NCI-H526 (cell line): ENCODE measurements around the gene ADGRL3.
A peak's percentile ranks its signal among the peaks of the same experiment; 100 is the strongest.

Experiments used
- DNase-seq, 2 experiments: peaks; one replicate each; lab custom pipeline; 2025; lab: John Stamatoyannopoulos, UW

The ADGRL3 gene

GRCh38 chr4:61638591-61638990 is 438.5 kb downstream of the ADGRL3 start:
- no peak for DNase-seq

- DNase-seq: peak; percentile 45 to 75
Measured at GRCh38 chr4:61646746-61647350, 446.7 kb downstream of the ADGRL3 start.

DNA sequence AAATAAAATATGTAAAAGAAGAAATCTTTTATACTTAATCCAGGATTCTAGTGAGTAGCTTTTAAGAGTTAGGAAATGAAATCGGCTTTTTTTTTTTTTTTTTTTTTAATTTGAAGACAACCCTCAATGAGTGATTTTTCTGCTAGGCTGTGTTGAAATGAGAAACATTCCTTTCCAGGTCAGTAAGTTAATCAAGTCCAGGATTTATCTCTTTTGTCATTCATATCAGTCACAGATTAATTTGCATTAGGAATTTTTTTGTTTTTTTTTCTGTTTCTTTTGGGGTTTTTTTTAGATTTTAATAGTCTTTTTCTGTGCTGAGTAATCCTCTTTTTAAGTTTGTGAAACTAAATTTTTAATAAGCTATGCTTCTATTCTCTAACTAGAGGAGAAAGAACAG is 448.1 kb downstream of the ADGRL3 start:
- no peak for DNase-seq

DNA sequence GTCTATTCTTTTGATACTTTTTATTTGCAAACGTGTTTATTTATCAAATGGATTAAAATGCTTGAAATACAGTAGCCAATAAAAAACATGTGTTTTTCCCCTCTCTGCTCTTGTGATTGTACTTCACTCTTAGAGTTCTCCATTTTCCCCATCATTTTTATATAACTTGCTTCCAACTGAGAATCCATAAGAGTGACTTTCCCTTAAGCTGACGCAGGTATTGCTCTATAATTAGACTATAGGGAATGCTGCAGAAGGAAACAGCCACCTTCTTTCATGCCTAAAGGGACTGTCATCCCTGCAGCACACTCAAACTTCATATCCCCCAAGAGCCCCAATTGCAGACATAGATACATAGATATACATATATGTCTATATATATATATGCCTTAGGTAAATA is 456.9 kb downstream of the ADGRL3 start:
- DNase-seq: no peak

- no peak for DNase-seq
Measured at GRCh38 chr4:61661960-61662359, 461.8 kb downstream of the ADGRL3 start.

GRCh38 chr4:61662362-61662761 is 462.2 kb downstream of the ADGRL3 start:
- no peak for DNase-seq

DNA sequence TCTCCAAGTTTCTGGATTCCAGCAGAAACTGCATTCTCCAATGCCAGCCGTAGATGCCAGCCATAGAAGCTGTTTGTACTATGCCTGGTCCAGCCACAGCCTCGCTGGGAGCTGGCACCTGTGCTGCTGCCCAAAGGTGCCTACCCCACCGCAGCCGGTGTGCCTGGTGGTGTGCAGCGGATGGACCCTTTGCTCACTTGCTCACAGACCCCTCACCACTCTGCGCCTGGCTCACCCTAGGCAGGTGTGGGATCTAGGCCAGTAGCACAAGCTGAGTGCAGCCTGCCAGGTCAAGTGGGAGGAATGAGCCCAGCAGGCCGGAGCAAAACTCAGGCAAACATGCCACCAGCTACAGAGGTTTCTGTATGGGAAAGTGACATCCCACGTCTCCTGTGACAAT is 463.2 kb downstream of the ADGRL3 start:
- DNase-seq: no peak

DNA sequence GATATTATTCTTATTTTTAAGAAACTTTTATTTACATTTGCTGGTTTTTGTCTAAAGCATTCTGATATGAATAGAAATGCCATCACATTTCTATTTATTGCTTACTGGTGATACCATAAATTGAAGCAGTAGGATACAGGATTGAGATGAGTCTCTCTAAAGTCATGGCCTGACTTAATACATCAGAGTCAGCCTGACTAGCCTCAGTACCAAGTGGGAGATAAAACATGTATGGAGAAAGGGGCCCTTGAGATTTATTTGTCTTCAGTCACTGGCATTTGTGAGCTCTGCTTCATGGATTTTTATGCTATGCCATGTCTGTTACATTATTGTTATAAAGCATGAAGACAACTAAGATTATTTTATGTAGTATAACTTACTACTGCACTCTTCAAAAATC is 465.5 kb downstream of the ADGRL3 start:
- DNase-seq: no peak

DNA sequence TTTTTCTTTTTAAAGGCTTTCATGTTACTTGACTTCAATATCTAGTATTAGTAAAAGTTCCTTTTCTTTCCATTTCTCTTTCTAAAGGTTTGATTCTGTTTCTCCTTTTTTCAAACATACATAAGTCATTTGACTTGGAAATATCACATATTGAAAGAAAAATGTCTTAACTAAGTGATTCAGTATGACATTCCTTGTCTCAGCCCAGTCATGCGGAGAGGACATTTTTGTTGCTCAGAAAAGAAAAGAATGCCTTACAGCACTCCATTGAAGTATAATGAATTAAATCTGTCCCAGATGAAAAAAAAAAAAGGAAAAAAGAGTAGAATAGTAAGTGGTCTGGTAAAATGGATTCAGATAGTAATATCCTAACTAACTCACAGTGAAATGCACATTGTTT is 466.1 kb downstream of the ADGRL3 start:
- no peak for DNase-seq

- DNase-seq: no peak
Measured at GRCh38 chr4:61671599-61671998, 471.5 kb downstream of the ADGRL3 start.

DNA sequence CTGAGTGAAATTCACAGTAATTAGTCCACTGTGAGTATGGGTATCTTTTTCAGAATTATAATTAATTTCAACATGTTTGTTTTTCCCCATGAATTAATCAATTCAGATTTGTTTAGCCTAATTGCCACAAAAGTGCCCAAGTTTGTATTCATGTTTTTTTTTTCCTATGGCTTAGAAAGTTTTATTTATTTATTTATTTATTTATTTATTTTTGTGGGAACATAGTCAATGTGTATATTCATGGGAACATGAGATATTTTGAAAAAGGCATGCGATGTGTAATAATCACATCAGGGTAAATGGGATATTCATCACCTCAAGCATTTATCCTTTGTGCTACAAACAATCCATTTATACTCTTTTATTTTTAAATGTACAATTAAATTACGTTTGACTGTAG is 475.3 kb downstream of the ADGRL3 start:
- no peak for DNase-seq

- DNase-seq: no peak
Measured at GRCh38 chr4:61678297-61678696, 478.2 kb downstream of the ADGRL3 start.

DNA sequence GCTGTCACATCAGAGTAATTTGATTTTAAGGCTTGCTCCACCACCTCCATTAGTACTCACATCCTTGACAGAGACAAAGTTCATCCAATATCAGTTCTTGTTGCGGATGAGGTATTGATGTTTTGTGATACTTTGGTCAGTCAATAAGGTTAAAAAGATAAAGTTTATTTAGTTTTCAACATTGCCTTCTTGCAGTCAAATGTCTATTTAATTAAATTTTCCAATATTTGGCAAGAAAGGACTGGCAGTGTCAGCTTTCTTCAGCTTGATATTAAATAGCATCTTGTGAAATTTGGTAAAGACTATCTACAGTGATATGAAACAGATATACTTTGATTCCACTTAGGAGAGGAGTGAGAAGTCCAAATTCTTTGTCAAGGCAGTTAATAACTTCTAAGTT is 493.4 kb downstream of the ADGRL3 start:
- no peak for DNase-seq

DNA sequence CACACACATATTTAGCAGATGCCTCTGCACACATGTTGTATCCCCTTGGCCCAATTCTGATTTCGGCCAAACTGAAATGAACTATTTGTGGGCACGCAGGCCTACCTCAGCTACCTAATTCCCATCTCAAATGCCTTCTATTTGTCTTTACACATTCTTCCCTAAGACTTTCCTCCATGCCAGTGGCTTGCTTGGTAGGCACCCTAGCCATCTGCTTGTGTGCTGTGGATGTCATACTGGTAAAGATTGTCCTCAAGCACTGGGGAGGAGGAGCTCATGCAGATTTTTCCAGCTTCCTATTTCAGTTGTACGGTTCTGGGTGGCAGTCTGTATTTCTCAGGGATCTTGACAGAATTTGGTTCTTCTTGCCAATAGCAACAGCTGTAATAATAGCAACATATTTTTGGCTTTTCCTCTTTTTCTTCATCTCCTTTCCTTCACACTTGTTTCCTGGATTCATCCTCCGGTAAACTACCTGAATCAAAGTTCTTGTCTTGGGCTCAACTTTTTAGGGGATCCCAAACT is 514.3 kb downstream of the ADGRL3 start:
- DNase-seq: no peak

DNA sequence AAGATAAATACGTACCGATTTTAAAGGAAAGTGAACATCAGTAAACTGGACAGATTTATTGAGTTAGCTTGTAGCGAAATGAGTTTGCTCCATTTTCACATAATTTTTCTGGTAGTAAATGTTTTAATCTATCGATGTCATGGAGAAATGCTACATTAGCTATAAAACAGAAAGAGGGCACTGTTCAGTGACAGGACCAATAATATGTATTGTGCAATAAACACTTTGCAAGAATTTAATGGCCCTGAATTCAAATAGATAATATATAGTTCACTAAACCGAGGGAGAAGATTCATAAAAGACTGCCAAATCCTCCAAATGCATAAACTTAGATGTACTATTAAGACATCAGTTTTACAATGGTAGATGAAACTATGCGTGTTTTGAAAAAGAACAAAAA is 516.3 kb downstream of the ADGRL3 start:
- no peak for DNase-seq

DNA sequence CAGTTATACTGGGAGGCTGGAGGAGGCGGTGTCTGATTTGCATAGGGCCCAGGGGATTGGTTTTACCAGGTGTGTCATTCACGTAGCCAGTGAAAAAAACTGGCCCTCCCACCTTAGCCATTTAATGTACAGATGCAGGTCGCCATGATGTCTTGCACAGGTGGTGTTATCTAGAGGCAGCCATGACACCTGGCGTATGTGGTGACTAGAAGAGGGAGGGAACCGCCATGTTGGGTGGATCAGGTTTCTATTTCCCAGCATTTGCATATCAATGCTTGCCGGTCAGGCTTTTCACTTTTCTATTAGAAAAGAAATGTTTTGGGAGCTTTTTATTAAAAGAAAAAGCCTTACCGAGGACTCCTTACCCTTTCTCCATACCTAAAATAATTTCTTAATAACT is 523.4 kb downstream of the ADGRL3 start:
- peak in 1 of 2 experiments; percentile 2 for DNase-seq

GRCh38 chr4:61727286-61727685 is 527.2 kb downstream of the ADGRL3 start:
- no peak for DNase-seq

- DNase-seq: no peak
Measured at GRCh38 chr4:61734409-61734808, 534.3 kb downstream of the ADGRL3 start.

GRCh38 chr4:61739887-61740286 is 539.8 kb downstream of the ADGRL3 start:
- no peak for DNase-seq

GRCh38 chr4:61740886-61741285 is 540.8 kb downstream of the ADGRL3 start:
- peak; percentile 66 to 78 for DNase-seq

- peak in 1 of 2 experiments; percentile 23 for DNase-seq
Measured at GRCh38 chr4:61741327-61742096, 541.4 kb downstream of the ADGRL3 start.

GRCh38 chr4:61750810-61751209 is 550.7 kb downstream of the ADGRL3 start:
- no peak for DNase-seq

DNA sequence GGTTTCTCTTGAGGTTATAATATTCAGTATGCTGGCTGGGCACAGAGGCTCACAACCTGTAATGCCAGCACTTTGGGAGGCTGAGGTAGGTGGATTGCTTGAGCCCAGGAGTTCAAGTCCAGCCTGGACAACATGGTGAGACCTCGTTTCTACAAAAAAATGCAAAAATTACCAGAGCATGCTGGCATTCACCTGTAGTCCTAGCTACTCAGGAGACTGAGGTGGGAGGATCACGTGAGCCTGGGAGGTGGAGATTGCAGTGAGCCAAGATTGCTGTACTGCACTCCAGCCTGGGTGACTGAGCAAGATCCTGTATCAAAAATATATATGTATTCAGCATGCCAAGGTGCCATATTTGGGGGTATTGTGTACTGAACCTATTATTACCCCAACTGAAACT is 552.5 kb downstream of the ADGRL3 start:
- DNase-seq: no peak

DNA sequence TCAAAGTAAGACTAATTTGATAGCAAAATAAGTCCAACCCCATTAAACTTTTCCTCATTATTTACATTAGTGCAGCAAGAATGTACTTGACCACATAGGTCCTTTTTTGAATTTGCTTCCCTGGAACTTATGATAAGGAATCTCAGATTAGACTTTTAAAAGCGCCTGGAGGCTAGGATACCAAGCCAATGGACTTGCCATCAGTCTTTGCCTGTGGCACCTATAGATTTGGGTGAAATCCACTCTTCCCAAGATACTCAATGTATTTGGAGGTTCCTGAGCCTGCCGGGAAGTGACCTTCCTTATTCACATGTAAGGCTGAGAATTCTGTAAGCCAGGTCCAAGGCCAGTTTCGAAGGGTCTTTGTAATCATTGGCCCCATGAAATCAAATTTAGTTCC is 553.6 kb downstream of the ADGRL3 start:
- DNase-seq: no peak
